IPS DF 19.7 (cell line): Measurements from ENCODE around the gene AMBP.
"Not testable (repeated sequence)": the region's sequence is repeated elsewhere in the genome, so short reads cannot be mapped to it uniquely, and the experiment has no call there.

Experiments used
- DNase-seq: peaks from one replicate; pipeline ENCODE4 v3.0.0-alpha.2; 2013; ENCODE audit warnings: low read depth, low spot score

AMBP gene

GRCh38 chr9:114050646-114051045, 27.5 kb downstream of the AMBP start:
- DNase-seq = no peak

- no peak for DNase-seq
These were observed 27.9 kb downstream of the AMBP start for GRCh38 chr9:114050226-114050568.

- DNase-seq = no peak
These were observed 28.5 kb downstream of the AMBP start for GRCh38 chr9:114049441-114050225.

DNA sequence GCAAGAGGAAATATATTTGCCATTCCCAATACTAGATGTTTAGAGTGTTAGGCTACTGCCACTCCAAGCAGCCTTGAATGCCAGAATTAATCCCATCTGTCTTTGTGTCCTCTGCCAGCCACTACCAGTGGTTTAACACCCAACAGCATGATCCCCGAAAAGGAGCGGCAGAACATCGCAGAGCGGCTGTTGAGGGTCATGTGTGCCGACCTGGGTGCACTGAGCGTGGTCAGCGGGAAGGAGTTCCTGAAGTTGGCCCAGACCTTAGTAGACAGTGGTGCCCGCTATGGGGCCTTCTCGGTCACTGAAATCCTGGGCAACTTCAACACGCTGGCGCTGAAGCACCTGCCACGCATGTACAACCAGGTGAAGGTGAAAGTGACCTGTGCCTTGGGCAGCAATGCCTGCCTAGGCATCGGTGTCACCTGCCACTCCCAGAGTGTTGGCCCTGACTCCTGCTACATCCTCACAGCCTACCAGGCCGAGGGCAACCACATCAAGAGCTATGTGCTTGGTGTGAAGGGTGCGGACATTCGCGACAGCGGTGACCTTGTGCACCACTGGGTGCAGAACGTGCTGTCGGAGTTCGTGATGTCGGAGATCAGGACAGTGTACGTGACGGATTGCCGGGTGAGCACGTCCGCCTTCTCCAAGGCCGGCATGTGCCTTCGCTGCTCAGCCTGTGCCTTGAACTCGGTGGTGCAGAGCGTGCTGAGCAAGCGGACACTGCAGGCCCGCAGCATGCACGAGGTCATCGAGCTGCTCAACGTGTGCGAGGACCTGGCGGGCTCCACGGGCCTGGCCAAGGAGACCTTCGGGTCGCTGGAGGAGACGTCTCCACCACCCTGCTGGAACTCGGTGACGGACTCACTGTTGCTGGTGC, 29.3 kb downstream of the AMBP start:
- DNase-seq = no peak

- DNase-seq = no peak
These were observed 30.4 kb downstream of the AMBP start for GRCh38 chr9:114047717-114048116.

- DNase-seq = no peak
These were observed 31.2 kb downstream of the AMBP start for GRCh38 chr9:114046875-114047274.

- DNase-seq = no peak
These were observed 31.8 kb downstream of the AMBP start for GRCh38 chr9:114046237-114046755.

- DNase-seq = not testable (repeated sequence)
These were observed 34.4 kb downstream of the AMBP start for GRCh38 chr9:114043660-114044059.

DNA sequence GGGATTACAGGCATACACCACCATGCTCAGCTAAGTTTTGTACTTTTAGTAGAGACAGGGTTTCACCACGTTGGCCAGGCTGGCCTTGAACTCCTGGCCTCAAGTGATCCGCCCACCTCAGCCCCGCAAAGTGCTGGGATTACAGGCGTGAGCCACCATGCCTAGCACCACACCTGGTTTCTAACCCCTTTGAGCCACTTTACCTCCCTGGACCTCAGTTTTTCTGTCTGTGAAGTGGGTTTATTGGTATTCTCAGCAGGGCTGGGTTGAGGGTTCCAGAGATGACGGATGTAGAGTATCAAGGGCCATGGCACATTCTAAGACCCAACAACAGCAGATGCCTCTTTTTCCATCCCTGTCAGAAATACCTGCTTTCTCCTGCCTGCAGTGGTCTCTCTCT, 38.6 kb downstream of the AMBP start:
- no peak for DNase-seq

GRCh38 chr9:114038724-114039313, 39.3 kb downstream of the AMBP start:
- no peak for DNase-seq

DNA sequence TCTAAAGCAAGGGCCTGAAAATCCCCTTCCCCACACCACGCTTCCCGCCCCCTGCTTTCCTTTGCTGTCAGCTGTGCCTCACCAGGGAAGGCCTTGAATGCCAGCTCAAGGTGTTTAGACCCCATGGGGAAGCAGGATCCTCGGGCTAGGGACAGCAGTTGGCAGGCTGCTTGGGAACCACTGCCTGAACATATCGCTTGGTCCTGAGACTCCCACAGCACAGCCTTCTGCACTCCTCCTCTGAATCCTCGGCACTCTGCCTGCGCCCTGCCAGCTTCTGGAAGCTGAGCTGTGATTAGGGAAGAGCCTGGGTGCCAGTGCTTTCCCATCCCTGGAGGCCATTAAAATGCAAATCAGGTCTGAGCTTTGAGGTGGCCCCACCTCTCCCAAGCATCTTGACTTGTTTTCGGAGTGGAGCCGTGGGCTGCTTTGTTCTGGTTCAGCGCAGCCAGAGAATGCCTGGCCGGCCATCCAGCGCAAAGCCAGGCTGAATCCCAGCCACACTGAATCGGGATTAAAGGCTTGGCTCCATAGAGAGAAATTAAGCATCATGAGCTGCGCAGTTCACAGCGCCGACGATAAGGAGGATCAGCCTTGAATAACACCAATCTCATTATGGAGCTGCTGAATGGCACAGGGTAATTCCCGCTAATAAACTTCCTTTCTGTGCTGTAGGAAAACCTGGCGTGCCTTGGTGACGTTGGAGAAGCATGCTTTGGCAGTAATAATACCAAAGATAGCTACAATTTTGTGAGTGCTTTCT, 40.0 kb downstream of the AMBP start:
- no peak for DNase-seq

DNA sequence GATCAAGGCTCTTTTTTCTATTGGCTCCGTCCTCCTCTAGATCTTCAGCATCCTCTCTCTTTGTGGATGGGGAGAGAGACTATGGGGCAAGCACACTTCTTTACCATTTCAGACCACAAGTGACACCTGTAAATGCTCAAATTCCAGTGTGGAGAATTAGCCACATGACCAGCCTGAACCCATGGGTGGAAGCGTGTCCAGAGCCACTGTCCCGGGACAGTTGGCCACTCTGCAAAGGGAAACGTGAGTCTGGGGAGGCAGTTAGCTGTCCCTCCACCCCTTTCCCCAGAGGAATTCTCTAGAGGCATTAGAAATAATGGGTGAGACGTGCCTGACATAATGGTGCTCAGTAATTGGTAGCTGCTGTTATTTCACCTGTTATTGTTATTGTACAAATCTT, 40.9 kb downstream of the AMBP start:
- no peak for DNase-seq

DNA sequence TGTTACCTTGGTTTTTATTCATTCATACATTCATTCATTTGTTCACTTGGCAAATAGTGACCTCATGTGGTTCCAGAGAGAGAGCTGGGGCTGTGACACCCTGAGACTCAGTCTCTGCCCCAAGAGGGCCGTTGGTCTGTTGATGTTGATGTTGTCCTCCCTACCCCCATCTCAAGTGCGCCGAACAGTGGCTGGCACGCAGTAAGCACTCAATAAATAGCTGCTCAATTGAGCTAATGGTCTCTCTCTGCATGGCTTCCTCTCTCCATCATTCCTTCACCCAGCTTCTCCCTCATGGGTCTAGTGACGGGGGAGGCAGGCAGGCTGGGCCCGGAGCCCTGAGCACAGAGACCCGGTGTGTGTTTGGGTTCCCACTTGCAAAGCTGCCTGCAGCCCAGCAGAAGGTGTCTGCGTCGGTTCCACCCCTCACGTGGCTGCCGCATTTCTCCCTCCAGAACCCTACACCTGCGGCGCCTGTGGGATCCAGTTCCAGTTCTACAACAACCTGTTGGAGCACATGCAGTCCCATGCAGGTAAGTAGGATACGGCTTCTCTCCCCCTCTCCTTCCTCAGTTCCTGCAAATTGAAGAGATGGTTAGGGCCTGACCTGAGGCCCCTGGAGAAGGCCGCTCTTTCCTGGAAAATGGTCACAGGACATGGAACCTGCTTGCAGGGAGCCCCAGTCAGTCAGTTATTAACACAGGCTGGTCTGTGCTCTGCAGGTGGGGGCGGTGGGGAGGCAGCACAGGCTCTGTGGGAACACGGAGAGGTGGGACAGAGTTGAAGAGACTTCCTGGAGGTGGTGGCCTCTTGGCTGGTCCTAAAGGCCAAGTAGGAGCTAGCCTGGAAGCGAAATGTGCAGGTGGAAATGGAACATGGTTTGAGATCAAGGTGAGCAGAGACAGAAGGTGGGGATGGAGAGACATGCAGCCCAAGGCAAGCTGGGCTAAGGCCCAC, 42.0 kb downstream of the AMBP start:
- no peak for DNase-seq

- no peak for DNase-seq
These were observed 42.8 kb downstream of the AMBP start for GRCh38 chr9:114035221-114035844.

- no peak for DNase-seq
These were observed 43.4 kb downstream of the AMBP start for GRCh38 chr9:114034661-114035062.

DNA sequence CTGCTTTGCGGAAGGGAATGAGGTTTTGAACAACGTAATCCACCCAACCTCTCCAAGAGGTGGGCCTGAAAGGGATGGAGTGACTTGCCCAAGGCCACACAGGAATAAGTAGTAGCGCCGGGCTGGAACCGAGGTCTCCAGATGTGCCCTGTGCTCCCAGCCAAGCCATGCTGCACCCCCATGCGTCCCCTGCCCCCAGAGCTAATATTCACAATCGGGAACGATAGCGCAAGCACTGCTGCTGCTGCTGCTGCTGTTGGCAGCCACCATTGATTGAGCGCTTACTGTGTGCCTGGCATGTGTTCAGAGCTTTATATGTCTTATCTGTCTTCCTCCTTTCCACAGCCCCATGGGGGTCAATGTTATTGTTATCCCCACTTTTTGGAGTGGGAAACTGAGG, 43.9 kb downstream of the AMBP start:
- no peak for DNase-seq

DNA sequence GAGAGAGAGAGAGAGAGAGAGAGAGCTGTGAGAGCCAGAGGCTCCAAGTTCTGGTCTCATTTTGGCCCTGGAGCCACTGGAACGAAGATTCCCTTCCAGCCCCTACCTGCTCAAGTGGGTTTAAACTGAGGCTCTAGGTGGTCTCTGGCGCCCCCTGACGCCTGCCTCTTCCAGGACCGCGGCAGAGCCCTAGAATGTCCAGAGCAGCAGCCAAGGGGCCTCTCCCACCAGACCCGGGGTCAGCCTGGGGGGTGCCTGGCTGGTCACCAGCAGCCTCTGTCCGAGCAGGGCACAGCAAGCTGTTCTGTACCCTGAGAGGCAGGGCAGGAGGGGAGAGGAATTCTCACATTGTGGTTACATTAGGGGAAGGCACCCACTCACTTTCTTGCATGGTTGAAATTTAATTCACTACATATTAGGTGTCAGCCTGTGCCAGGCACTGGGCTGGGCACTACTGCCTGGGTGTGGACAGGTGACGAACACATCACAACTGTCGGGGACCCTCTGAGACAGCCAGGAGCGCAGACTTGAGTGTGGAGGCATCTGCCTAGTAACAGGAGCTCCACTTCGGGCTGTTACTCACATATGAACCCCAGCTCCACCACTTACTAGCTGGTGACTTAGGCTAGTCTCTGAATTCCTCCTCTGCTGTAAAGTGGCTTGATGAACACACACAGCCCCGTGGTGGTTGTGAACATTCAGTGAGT, 44.5 kb downstream of the AMBP start:
- no peak for DNase-seq

DNA sequence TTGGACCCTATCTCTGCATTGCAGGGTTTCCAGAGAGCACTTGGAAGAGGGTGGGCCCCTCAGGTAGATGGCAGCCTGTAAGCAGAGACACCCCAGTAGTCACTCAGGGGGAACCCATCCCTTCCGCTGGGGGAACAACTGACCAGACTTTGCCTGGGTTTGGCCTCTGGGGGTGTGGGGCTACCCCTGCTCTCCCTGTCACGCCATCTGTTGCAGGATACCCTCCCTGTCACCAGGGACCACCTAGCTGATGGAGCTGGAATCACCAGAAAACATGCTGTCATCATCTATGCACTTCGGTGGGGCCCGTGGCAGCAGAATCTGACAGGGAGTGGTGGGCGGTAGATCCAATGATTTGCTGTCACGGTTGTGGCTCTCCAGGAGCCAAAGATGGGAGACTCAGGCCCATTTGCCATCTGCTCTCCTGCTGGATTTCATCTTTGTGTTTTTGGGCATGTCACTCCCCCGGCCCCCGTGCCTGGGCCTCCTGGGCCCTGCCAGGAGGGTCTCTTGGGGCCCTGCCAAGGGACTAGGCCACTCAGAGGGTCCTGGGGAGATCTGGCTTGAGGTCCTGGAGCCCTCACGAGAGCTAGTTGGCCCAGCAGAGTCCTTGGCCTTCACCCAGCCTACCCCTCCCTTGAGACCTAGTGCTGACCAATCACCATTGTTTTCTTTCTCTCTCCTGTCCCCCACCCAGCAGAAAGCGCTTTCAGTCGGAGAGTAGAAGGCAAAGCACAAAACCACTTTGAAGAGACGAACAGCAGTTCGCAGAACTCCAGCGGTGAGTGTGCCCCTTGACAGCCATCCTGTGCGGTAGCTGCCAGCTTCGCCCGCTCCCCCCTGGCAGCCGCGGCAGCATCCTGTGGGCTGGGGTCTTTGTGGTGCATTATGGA, 45.9 kb downstream of the AMBP start:
- DNase-seq = no peak
